HEK293 (cell line): Measurements from ENCODE around the gene LGALS4.
A peak's percentile ranks its signal among the peaks of the same experiment; 100 is the strongest.

ENCODE experiments used
- HOXA7 ChIP-seq: sonication (generic); formaldehyde crosslinking; IDR thresholded peaks from 2 replicates; pipeline ENCODE4 v1.8.1; 2022; ENCODE audit warnings: missing genetic modification reagents, borderline replicate concordance
- IKZF3 ChIP-seq: fragments of 450-650 bp; IDR thresholded peaks from 2 replicates; pipeline ENCODE4 v1.5.0; 2018; ENCODE audit warnings: missing biosample characterization, mild to moderate bottlenecking, missing genetic modification characterization, moderate library complexity
- KLF9 ChIP-seq: fragments of 450-650 bp; formaldehyde crosslinking; IDR thresholded peaks from 2 replicates; pipeline ENCODE4 v1.5.1; 2016; ENCODE audit warnings: missing biosample characterization, missing genetic modification characterization, low read depth
- OVOL3 ChIP-seq: fragments of 450-650 bp; formaldehyde crosslinking; IDR thresholded peaks from 2 replicates; pipeline ENCODE4 v1.5.1; 2016; ENCODE audit warnings: missing biosample characterization, missing genetic modification characterization
- SETDB1 ChIP-seq: IDR thresholded peaks from one replicate; pipeline ENCODE4 v1.6.1; 2017; ENCODE audit warnings: mild to moderate bottlenecking, low read length, moderate library complexity, mixed read lengths; ENCODE audit not compliant: insufficient read length
- ZFHX2 ChIP-seq: fragments of 450-650 bp; formaldehyde crosslinking; conservative IDR thresholded peaks from 2 replicates; pipeline ENCODE4 v1.5.1; 2016; ENCODE audit warnings: missing biosample characterization, missing genetic modification characterization
- ZFP37 ChIP-seq: fragments of 450-650 bp; formaldehyde crosslinking; IDR thresholded peaks from 2 replicates; pipeline ENCODE4 v1.5.1; 2016; ENCODE audit warnings: missing biosample characterization, missing genetic modification characterization
- ZFP41 ChIP-seq: fragments of 450-650 bp; formaldehyde crosslinking; IDR thresholded peaks from 2 replicates; pipeline ENCODE4 v1.5.1; 2016; ENCODE audit warnings: missing biosample characterization, missing genetic modification characterization, borderline replicate concordance
- ZFP69B ChIP-seq: fragments of 450-650 bp; formaldehyde crosslinking; IDR thresholded peaks from 2 replicates; pipeline ENCODE4 v1.5.1; 2016; ENCODE audit warnings: missing biosample characterization, missing genetic modification characterization
- ZNF10 ChIP-seq: fragments of 450-650 bp; formaldehyde crosslinking; IDR thresholded peaks from 2 replicates; pipeline ENCODE4 v1.5.1; 2017; ENCODE audit warnings: missing biosample characterization, missing genetic modification characterization
- ZNF175 ChIP-seq: fragments of 450-650 bp; formaldehyde crosslinking; IDR thresholded peaks from 2 replicates; pipeline ENCODE4 v1.5.1; 2016; ENCODE audit warnings: missing biosample characterization, missing genetic modification characterization
- ZNF221 ChIP-seq: fragments of 450-650 bp; formaldehyde crosslinking; IDR thresholded peaks from 2 replicates; pipeline ENCODE4 v1.5.1; 2017; ENCODE audit warnings: missing biosample characterization, missing genetic modification characterization, borderline replicate concordance
- ZNF24 ChIP-seq: fragments of 450-650 bp; formaldehyde crosslinking; IDR thresholded peaks from 2 replicates; pipeline ENCODE4 v1.5.1; 2016; ENCODE audit warnings: missing biosample characterization, missing genetic modification characterization
- ZNF274 ChIP-seq, 2 experiments: fragments of 200-500 bp in 1 of 2; fragments of 450-650 bp in 1 of 2; sonication (Bioruptor generic) in 1 of 2; formaldehyde crosslinking in 1 of 2; IDR thresholded peaks; 2 replicates each; pipeline versions ENCODE4 v1.5.1 to v1.6.1; 2014 to 2016; ENCODE audit warnings: borderline replicate concordance in 1 of 2, inconsistent platforms in 1 of 2, low read length in 1 of 2, missing biosample characterization in 1 of 2, missing genetic modification characterization in 1 of 2
- ZNF335 ChIP-seq: fragments of 450-650 bp; formaldehyde crosslinking; conservative IDR thresholded peaks from 2 replicates; pipeline ENCODE4 v1.5.1; 2016; ENCODE audit warnings: missing biosample characterization, missing genetic modification characterization
- ZNF37A ChIP-seq: fragments of 450-650 bp; IDR thresholded peaks from 2 replicates; pipeline ENCODE4 v1.5.1; 2018; ENCODE audit warnings: missing biosample characterization, missing genetic modification characterization
- ZNF391 ChIP-seq: fragments of 450-650 bp; formaldehyde crosslinking; IDR thresholded peaks from 2 replicates; pipeline ENCODE4 v1.5.1; 2016; ENCODE audit warnings: low read depth, missing biosample characterization, missing genetic modification characterization, borderline replicate concordance
- ZNF596 ChIP-seq: fragments of 450-650 bp; IDR thresholded peaks from 2 replicates; pipeline ENCODE4 v1.5.0; 2018; ENCODE audit warnings: missing biosample characterization, mild to moderate bottlenecking, missing genetic modification characterization, moderate library complexity
- ZNF626 ChIP-seq: fragments of 450-650 bp; sonication (Bioruptor Pico); formaldehyde crosslinking; IDR thresholded peaks from 2 replicates; pipeline ENCODE4 v1.5.1; 2018; ENCODE audit warnings: missing biosample characterization, missing genetic modification characterization, inconsistent platforms
- ZNF629 ChIP-seq: fragments of 450-650 bp; formaldehyde crosslinking; IDR thresholded peaks from 2 replicates; pipeline ENCODE4 v1.5.1; 2017; ENCODE audit warnings: missing biosample characterization, missing genetic modification characterization
- ZNF768 ChIP-seq: fragments of 450-650 bp; formaldehyde crosslinking; IDR thresholded peaks from 2 replicates; pipeline ENCODE4 v1.5.1; 2018; ENCODE audit warnings: missing biosample characterization, mild to moderate bottlenecking, missing genetic modification characterization
- ZNF776 ChIP-seq: fragments of 450-650 bp; formaldehyde crosslinking; IDR thresholded peaks from 2 replicates; pipeline ENCODE4 v1.5.0; 2017; ENCODE audit warnings: missing biosample characterization, missing genetic modification characterization, borderline replicate concordance
- TF ChIP-seq, protein P1 (sequence below): fragments of 450-650 bp; formaldehyde crosslinking; IDR thresholded peaks from 2 replicates; pipeline ENCODE4 v1.5.1; 2016; ENCODE audit warnings: missing biosample characterization, missing genetic modification characterization
- TF ChIP-seq, protein P2 (sequence below): fragments of 450-650 bp; formaldehyde crosslinking; IDR thresholded peaks from 2 replicates; pipeline ENCODE4 v1.5.1; 2017; ENCODE audit warnings: missing biosample characterization, mild to moderate bottlenecking, missing genetic modification characterization, moderate library complexity
- TF ChIP-seq, protein P3 (sequence below): fragments of 450-650 bp; formaldehyde crosslinking; IDR thresholded peaks from 2 replicates; pipeline ENCODE4 v1.5.1; 2016; ENCODE audit warnings: missing biosample characterization, missing genetic modification characterization
- TF ChIP-seq, protein P4 (sequence below): fragments of 450-650 bp; formaldehyde crosslinking; IDR thresholded peaks from 2 replicates; pipeline ENCODE4 v1.5.1; 2016; ENCODE audit warnings: missing biosample characterization, missing genetic modification characterization
- TF ChIP-seq, protein P5 (sequence below): fragments of 450-650 bp; formaldehyde crosslinking; IDR thresholded peaks from 2 replicates; pipeline ENCODE4 v1.5.1; 2016; ENCODE audit warnings: missing biosample characterization, missing genetic modification characterization
- TF ChIP-seq, protein P6 (sequence below): fragments of 450-650 bp; formaldehyde crosslinking; IDR thresholded peaks from 2 replicates; pipeline ENCODE4 v1.5.1; 2016; ENCODE audit warnings: missing biosample characterization, missing genetic modification characterization

LGALS4 gene

DNA sequence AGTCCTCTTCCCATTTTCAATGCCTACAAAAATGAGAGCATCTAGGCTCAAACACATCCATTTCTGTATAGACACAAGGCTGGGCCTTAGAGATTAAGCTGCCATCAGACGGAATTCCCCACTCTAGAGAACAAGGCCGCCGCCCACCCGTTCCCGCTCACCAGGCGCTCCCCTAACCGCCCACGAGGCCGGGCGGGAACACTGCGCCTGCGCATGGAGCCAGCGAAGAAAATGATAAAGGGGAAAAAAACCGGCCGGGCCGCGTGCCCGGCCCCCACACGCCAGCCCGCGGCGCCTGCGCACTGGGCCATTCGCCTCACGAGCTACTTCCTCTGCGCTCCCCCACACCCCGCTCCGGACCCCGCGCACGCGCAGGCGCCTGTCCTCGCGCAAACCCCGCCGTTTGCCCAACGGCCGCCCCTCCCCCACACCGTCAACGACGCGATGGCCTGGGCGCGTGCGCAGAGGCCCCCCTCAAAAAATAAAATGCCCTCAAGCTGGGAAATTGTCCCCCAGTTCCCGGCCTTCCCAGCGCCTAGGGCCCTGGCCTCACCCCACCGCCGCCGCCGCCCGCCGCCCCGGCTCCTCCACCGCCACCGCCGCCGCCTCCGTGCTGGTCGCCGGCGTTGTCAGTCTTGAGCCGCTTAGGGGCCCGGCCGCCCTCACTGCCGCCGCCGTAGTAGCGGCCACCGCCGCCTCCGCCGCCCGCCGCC is 36.6 kb upstream of the LGALS4 start (continued):
- TF ChIP-seq ZNF776 (tag by site-specific recombination) (no peak), ZFHX2 (tag by site-specific recombination) (peak; percentile 98), IKZF3 (peak; percentile 76), ZNF175 (tag by site-specific recombination) (no peak), ZFP37 (tag by site-specific recombination) (peak; percentile 36; the same call in 1 of the 2 replicates), ZNF768 (no peak), ZFP69B (tag by site-specific recombination) (peak; percentile 87; the same call in 1 of the 2 replicates), ZNF37A (no peak), HOXA7 (CRISPR knock-in tag) (no peak; the same call in 1 of the 2 replicates), ZNF10 (peak; percentile 9; the same call in 1 of the 2 replicates), ZNF391 (tag by site-specific recombination) (no peak; the same call in none of the 2 replicates), ZNF274 (IDR thresholded peaks at IDR 0.05; ENCODE audit: low read length) (no peak), ZNF274 (tag by site-specific recombination; IDR thresholded peaks at IDR 0.05; ENCODE audit: borderline replicate concordance) (no peak), ZNF629 (tag by site-specific recombination) (peak; percentile 65), ZNF24 (tag by site-specific recombination) (0 out of 2 replicates have a peak, but pooled peaks have one; percentile 51), OVOL3 (no peak), KLF9 (tag by site-specific recombination) (peak; percentile 81), ZNF626 (no peak), SETDB1 (no peak), ZFP41 (no peak), ZNF335 (tag by site-specific recombination) (peak; percentile 83), ZNF596 (tag by site-specific recombination) (peak; percentile 72; the same call in 1 of the 2 replicates), ZNF221 (tag by site-specific recombination) (0 out of 2 replicates have a peak, but pooled peaks have one; percentile 13)
- TF ChIP-seq, protein P1, sequence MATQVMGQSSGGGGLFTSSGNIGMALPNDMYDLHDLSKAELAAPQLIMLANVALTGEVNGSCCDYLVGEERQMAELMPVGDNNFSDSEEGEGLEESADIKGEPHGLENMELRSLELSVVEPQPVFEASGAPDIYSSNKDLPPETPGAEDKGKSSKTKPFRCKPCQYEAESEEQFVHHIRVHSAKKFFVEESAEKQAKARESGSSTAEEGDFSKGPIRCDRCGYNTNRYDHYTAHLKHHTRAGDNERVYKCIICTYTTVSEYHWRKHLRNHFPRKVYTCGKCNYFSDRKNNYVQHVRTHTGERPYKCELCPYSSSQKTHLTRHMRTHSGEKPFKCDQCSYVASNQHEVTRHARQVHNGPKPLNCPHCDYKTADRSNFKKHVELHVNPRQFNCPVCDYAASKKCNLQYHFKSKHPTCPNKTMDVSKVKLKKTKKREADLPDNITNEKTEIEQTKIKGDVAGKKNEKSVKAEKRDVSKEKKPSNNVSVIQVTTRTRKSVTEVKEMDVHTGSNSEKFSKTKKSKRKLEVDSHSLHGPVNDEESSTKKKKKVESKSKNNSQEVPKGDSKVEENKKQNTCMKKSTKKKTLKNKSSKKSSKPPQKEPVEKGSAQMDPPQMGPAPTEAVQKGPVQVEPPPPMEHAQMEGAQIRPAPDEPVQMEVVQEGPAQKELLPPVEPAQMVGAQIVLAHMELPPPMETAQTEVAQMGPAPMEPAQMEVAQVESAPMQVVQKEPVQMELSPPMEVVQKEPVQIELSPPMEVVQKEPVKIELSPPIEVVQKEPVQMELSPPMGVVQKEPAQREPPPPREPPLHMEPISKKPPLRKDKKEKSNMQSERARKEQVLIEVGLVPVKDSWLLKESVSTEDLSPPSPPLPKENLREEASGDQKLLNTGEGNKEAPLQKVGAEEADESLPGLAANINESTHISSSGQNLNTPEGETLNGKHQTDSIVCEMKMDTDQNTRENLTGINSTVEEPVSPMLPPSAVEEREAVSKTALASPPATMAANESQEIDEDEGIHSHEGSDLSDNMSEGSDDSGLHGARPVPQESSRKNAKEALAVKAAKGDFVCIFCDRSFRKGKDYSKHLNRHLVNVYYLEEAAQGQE (tag by site-specific recombination): no peak; the same call in 1 of the 2 replicates
- TF ChIP-seq, protein P2, sequence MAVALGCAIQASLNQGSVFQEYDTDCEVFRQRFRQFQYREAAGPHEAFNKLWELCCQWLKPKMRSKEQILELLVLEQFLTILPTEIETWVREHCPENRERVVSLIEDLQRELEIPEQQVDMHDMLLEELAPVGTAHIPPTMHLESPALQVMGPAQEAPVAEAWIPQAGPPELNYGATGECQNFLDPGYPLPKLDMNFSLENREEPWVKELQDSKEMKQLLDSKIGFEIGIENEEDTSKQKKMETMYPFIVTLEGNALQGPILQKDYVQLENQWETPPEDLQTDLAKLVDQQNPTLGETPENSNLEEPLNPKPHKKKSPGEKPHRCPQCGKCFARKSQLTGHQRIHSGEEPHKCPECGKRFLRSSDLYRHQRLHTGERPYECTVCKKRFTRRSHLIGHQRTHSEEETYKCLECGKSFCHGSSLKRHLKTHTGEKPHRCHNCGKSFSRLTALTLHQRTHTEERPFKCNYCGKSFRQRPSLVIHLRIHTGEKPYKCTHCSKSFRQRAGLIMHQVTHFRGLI (tag by site-specific recombination): peak; percentile 13; the same call in 1 of the 2 replicates
- TF ChIP-seq, protein P3, sequence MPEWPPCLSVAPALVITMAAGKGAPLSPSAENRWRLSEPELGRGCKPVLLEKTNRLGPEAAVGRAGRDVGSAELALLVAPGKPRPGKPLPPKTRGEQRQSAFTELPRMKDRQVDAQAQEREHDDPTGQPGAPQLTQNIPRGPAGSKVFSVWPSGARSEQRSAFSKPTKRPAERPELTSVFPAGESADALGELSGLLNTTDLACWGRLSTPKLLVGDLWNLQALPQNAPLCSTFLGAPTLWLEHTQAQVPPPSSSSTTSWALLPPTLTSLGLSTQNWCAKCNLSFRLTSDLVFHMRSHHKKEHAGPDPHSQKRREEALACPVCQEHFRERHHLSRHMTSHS (tag by site-specific recombination): no peak
- TF ChIP-seq, protein P4, sequence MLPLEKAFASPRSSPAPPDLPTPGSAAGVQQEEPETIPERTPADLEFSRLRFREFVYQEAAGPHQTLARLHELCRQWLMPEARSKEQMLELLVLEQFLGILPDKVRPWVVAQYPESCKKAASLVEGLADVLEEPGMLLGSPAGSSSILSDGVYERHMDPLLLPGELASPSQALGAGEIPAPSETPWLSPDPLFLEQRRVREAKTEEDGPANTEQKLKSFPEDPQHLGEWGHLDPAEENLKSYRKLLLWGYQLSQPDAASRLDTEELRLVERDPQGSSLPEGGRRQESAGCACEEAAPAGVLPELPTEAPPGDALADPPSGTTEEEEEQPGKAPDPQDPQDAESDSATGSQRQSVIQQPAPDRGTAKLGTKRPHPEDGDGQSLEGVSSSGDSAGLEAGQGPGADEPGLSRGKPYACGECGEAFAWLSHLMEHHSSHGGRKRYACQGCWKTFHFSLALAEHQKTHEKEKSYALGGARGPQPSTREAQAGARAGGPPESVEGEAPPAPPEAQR: no peak; the same call in 1 of the 2 replicates
- TF ChIP-seq, protein P5, sequence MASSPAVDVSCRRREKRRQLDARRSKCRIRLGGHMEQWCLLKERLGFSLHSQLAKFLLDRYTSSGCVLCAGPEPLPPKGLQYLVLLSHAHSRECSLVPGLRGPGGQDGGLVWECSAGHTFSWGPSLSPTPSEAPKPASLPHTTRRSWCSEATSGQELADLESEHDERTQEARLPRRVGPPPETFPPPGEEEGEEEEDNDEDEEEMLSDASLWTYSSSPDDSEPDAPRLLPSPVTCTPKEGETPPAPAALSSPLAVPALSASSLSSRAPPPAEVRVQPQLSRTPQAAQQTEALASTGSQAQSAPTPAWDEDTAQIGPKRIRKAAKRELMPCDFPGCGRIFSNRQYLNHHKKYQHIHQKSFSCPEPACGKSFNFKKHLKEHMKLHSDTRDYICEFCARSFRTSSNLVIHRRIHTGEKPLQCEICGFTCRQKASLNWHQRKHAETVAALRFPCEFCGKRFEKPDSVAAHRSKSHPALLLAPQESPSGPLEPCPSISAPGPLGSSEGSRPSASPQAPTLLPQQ (tag by site-specific recombination): peak; percentile 72
- TF ChIP-seq, protein P6, sequence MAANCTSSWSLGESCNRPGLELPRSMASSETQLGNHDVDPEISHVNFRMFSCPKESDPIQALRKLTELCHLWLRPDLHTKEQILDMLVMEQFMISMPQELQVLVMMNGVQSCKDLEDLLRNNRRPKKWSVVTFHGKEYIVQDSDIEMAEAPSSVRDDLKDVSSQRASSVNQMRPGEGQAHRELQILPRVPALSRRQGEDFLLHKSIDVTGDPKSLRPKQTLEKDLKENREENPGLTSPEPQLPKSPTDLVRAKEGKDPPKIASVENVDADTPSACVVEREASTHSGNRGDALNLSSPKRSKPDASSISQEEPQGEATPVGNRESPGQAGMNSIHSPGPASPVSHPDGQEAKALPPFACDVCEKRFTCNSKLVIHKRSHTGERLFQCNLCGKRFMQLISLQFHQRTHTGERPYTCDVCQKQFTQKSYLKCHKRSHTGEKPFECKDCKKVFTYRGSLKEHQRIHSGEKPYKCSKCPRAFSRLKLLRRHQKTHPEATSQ (tag by site-specific recombination): peak; percentile 96
